Aorta (tissue), 5 donors: ENCODE data around the gene MC1R. TPM values are rescaled to one million over a fixed set of nuclear protein-coding genes. Genes with fewer than 3 reads are reported as not detected.

Experiments
- ATAC-seq: fragments of 200-7000 bp; cut with Tn5 transposase; one replicate; pipeline ENCODE4 v1.9.1; 2022; ENCODE audit warnings: moderate library complexity; ENCODE audit not compliant: low FRiP score
- DNase-seq, 2 donors: peaks; one replicate each; pipeline ENCODE4 v3.0.0-alpha.2; 2020
- H3K27ac ChIP-seq, 2 donors: one replicate each; pipeline ENCODE4 v1.5.1; 2013; ENCODE audit warnings: low read length in 2 of 2, mild to moderate bottlenecking in 2 of 2, moderate library complexity in 2 of 2, control low read depth in 1 of 2, inconsistent platforms in 1 of 2, low read depth in 1 of 2
- H3K27me3 ChIP-seq, 2 donors: one replicate each; pipeline ENCODE4 v1.6.1; 2013; ENCODE audit warnings: control low read depth in 1 of 2, low read length in 1 of 2, mild to moderate bottlenecking in 1 of 2, moderate library complexity in 1 of 2; ENCODE audit not compliant: insufficient read depth in 2 of 2, control insufficient read depth in 1 of 2
- H3K36me3 ChIP-seq, 2 donors: one replicate each; pipeline ENCODE4 v1.6.1; 2013; ENCODE audit warnings: control low read depth in 1 of 2, low read length in 1 of 2, mild to moderate bottlenecking in 1 of 2; ENCODE audit not compliant: insufficient read depth in 2 of 2, control insufficient read depth in 1 of 2
- H3K4me1 ChIP-seq, 2 donors: one replicate each; pipeline ENCODE4 v1.6.1; 2013; ENCODE audit warnings: low read length in 2 of 2, control low read depth in 1 of 2, mild to moderate bottlenecking in 1 of 2, moderate library complexity in 1 of 2; ENCODE audit not compliant: insufficient read depth in 2 of 2, control insufficient read depth in 1 of 2
- H3K4me3 ChIP-seq, 2 donors: one replicate each; pipeline ENCODE4 v1.5.1; 2013; ENCODE audit warnings: low read length in 2 of 2, control low read depth in 1 of 2, mild to moderate bottlenecking in 1 of 2
- H3K9me3 ChIP-seq: one replicate; pipeline ENCODE4 v1.6.1; 2013; ENCODE audit warnings: mild to moderate bottlenecking, low read length; ENCODE audit not compliant: control insufficient read depth
- WGBS, 2 donors: extraction: QIAGEN DNeasy Blood & Tissue Kit; methylation state at CpG; one replicate each; pipeline ENCODE4 v1.1.7; 2013; 5-methylcytosine and 5-hydroxymethylcytosine counted together
- intact Hi-C, 2 donors: fragments of 100-400 bp; cut with DNase I; formaldehyde crosslinking; loops; one replicate each; pipeline versions ENCODE4 v1.14.2 to v1.15.0; 2022
- polyA plus RNA-seq, 2 donors: library from polyadenylated mRNA; stranded (reverse); fragments of 200-250 nt; gene quantifications; one replicate each; pipeline ENCODE4 v1.2.3, GENCODE V29; 2013
- total RNA-seq, 2 donors: library from RNA; stranded (reverse); fragmentation: NEBNext Ultra II Directional; extraction: Animal tissue kit (Norgen Biotek cat#: 25700); gene quantifications; one replicate each; pipeline ENCODE4 v1.2.1, GENCODE V29; 2021
- donor health status: healthy with polysubstance abuse.
- donor health status: Bipolar disorder and iron deficiency.
- donor health status: DM: no; HTN: no; CAD: no.
- donor health status: DM: no; HTN: no; CAD: no.
- donor health status: DM: yes; HTN: yes; CAD: no.

The MC1R gene
- total and polyA plus RNA-seq, 4 donors: 1.5 to 12.1 (median 7.5) TPM

GRCh38 chr16:89957216-89957785 is 38.6 kb downstream of the MC1R start:
- peak in 1 of 2 donors; percentile 40 for DNase-seq
- Histone ChIP-seq H3K9me3 (no peaks in the 10 kb centered on the region), H3K27me3 (no peaks in the 10 kb centered on the region), H3K36me3 (no peaks in the 10 kb centered on the region), H3K4me3 (no peak overlapping the region), H3K4me1 (no peaks in the 10 kb centered on the region), H3K27ac (no peak overlapping the region)
- WGBS, 2 donors: 91 to 98% methylated on average over 21 to 23 of the region's 23 CpGs
- ATAC-seq: no peak
- intact Hi-C loops: no loop called here

- no peaks in the 10 kb centered on the region for H3K27me3 ChIP-seq
- ATAC-seq (no peak), DNase-seq (peak in 1 of 2 donors; percentile 73)
- 82 to 88% methylated on average over 7 of the region's 7 CpGs for WGBS, 2 donors
- intact Hi-C loops: no loop called here
- H3K27ac ChIP-seq: no peak overlapping the region
- no peaks in the 10 kb centered on the region for H3K4me1 ChIP-seq
- H3K9me3 ChIP-seq: no peaks in the 10 kb centered on the region
- no peak overlapping the region for H3K4me3 ChIP-seq
- H3K36me3 ChIP-seq: no peaks in the 10 kb centered on the region
Measured at GRCh38 chr16:89958068-89958467, 39.4 kb downstream of the MC1R start.

GRCh38 chr16:89958596-89958995 is 39.9 kb downstream of the MC1R start:
- no peak overlapping the region for H3K27ac ChIP-seq
- no peaks in the 10 kb centered on the region for H3K36me3 ChIP-seq
- ATAC-seq: no peak
- DNase-seq: no peak
- H3K27me3 ChIP-seq: no peaks in the 10 kb centered on the region
- 96 to 97% methylated on average over 10 of the region's 10 CpGs for WGBS, 2 donors
- no peak overlapping the region for H3K4me3 ChIP-seq
- H3K4me1 ChIP-seq: no peaks in the 10 kb centered on the region
- H3K9me3 ChIP-seq: no peaks in the 10 kb centered on the region
- intact Hi-C loops: no loop called here

- H3K27ac ChIP-seq: no peak overlapping the region
- H3K9me3 ChIP-seq: no peaks in the 10 kb centered on the region
- no peak for DNase-seq
- H3K4me3 ChIP-seq: no peak overlapping the region
- no peak for ATAC-seq
- H3K4me1 ChIP-seq: no peaks in the 10 kb centered on the region
- H3K36me3 ChIP-seq: no peaks in the 10 kb centered on the region
- intact Hi-C loops: no loop called here
- H3K27me3 ChIP-seq: no peaks in the 10 kb centered on the region
- WGBS, 2 donors: 94 to 95% methylated on average over 13 of the region's 13 CpGs
Measured at GRCh38 chr16:89960966-89961365, 42.3 kb downstream of the MC1R start.

GRCh38 chr16:89961920-89962319 is 43.3 kb downstream of the MC1R start:
- intact Hi-C loops: no loop called here
- no peaks in the 10 kb centered on the region for H3K27me3 ChIP-seq
- no peak overlapping the region for H3K4me3 ChIP-seq
- no peaks in the 10 kb centered on the region for H3K36me3 ChIP-seq
- H3K9me3 ChIP-seq: no peaks in the 10 kb centered on the region
- DNase-seq (no peak), ATAC-seq (no peak)
- WGBS, 2 donors: 95 to 96% methylated on average over 23 of the region's 23 CpGs
- no peaks in the 10 kb centered on the region for H3K4me1 ChIP-seq
- no peak overlapping the region for H3K27ac ChIP-seq

GRCh38 chr16:89962754-89963498 is 44.3 kb downstream of the MC1R start:
- 82 to 84% methylated on average over 26 of the region's 26 CpGs for WGBS, 2 donors
- H3K36me3 ChIP-seq: no peaks in the 10 kb centered on the region

GRCh38 chr16:89964201-89964600 is 45.5 kb downstream of the MC1R start:
- intact Hi-C loops: no loop called here
- H3K4me3 ChIP-seq: no peak overlapping the region
- no peaks in the 10 kb centered on the region for H3K36me3 ChIP-seq
- no peaks in the 10 kb centered on the region for H3K27me3 ChIP-seq
- no peak overlapping the region for H3K27ac ChIP-seq
- H3K4me1 ChIP-seq: no peaks in the 10 kb centered on the region
- 86 to 88% methylated on average over 25 of the region's 25 CpGs for WGBS, 2 donors
- DNase-seq (no peak), ATAC-seq (no peak)
- no peaks in the 10 kb centered on the region for H3K9me3 ChIP-seq

More at GRCh38 chr16:89962754-89963498, 44.3 kb downstream of the MC1R start:
- intact Hi-C loops: no loop called here
- ATAC-seq: no peak
- Histone ChIP-seq H3K4me1 (no peaks in the 10 kb centered on the region), H3K27ac (no peak overlapping the region), H3K27me3 (no peaks in the 10 kb centered on the region), H3K4me3 (no peak overlapping the region), H3K9me3 (no peaks in the 10 kb centered on the region)
- DNase-seq: no peak

- Histone ChIP-seq H3K4me3 (no peak overlapping the region), H3K4me1 (no peaks in the 10 kb centered on the region), H3K27me3 (no peaks in the 10 kb centered on the region), H3K36me3 (no peaks in the 10 kb centered on the region), H3K27ac (no peak overlapping the region), H3K9me3 (no peaks in the 10 kb centered on the region)
- intact Hi-C loops: no loop called here
- WGBS, 2 donors: 83 to 88% methylated on average over 28 to 30 of the region's 30 CpGs
- DNase-seq (no peak), ATAC-seq (no peak)
Measured at GRCh38 chr16:89965447-89966225, 47.0 kb downstream of the MC1R start.
